CD4-positive, alpha-beta memory T cell (primary cell): ENCODE measurements around the gene RGS9BP. TPM values are rescaled to one million over a fixed set of nuclear protein-coding genes. Genes with fewer than 3 reads are reported as not detected.

ENCODE experiments used
- CTCF ChIA-PET: fragments of 350-600 bp; sonication (Branson Sonifier 250); formaldehyde crosslinking; loops from one replicate; lab custom pipeline; 2021; ENCODE audit warnings: inconsistent platforms; ENCODE audit not compliant: partially characterized antibody; lab: Charles Lee
- POLR2A ChIA-PET: fragments of 350-600 bp; sonication (Branson Sonifier 250); formaldehyde crosslinking; loops from one replicate; lab custom pipeline; 2021; ENCODE audit not compliant: partially characterized antibody; lab: Charles Lee
- DNase-seq, 5 donors: peaks; one replicate each; pipeline versions ENCODE4 v3.0.0 to v3.0.0-alpha.2; 2020 to 2022; ENCODE audit warnings: mixed read lengths in 1 of 5
- H3K27ac ChIP-seq: one replicate; pipeline ENCODE4 v1.7.0; 2013; ENCODE audit warnings: low read depth, low read length
- H3K27me3 ChIP-seq: 2 replicates; pipeline ENCODE4 v1.7.0; 2013; ENCODE audit warnings: mild to moderate bottlenecking, low read length, moderate library complexity; ENCODE audit not compliant: insufficient read depth
- H3K36me3 ChIP-seq: 2 replicates; pipeline ENCODE4 v1.7.0; 2013; ENCODE audit warnings: mild to moderate bottlenecking, low read length, moderate library complexity; ENCODE audit not compliant: insufficient read depth
- H3K4me1 ChIP-seq: 2 replicates; pipeline ENCODE4 v1.7.0; 2013; ENCODE audit warnings: mild to moderate bottlenecking, low read length, moderate library complexity; ENCODE audit not compliant: insufficient read depth
- H3K4me3 ChIP-seq, 2 donors: one replicate each; pipeline ENCODE4 v1.7.0; 2013; ENCODE audit warnings: low read length in 2 of 2, mild to moderate bottlenecking in 1 of 2
- H3K9me3 ChIP-seq, 2 donors: one replicate each; pipeline ENCODE4 v1.7.0; 2013; ENCODE audit warnings: low read length in 2 of 2, control low read depth in 1 of 2; ENCODE audit not compliant: control insufficient read depth in 1 of 2
- H3K27ac Mint-ChIP-seq, 7 donors: one replicate each; pipeline ENCODE4 v1.8.0; 2020 to 2021; ENCODE audit warnings: mixed read lengths in 7 of 7, mild to moderate bottlenecking in 6 of 7, inconsistent platforms in 3 of 7, moderate library complexity in 3 of 7
- H3K27me3 Mint-ChIP-seq, 2 donors: one replicate each; pipeline ENCODE4 v1.8.0; 2020 to 2021; ENCODE audit warnings: mixed read lengths in 2 of 2
- H3K36me3 Mint-ChIP-seq, 2 donors: one replicate each; pipeline ENCODE4 v1.8.0; 2020 to 2021; ENCODE audit warnings: mixed read lengths in 2 of 2, inconsistent platforms in 1 of 2, mild to moderate bottlenecking in 1 of 2
- H3K4me1 Mint-ChIP-seq, 4 donors: one replicate each; pipeline ENCODE4 v1.8.0; 2020 to 2021; ENCODE audit warnings: mixed read lengths in 4 of 4, mild to moderate bottlenecking in 1 of 4
- H3K4me3 Mint-ChIP-seq, 8 donors: one replicate each; pipeline ENCODE4 v1.8.0; 2020 to 2021; ENCODE audit warnings: mixed read lengths in 8 of 8, mild to moderate bottlenecking in 7 of 8, moderate library complexity in 6 of 8, inconsistent platforms in 3 of 8
- H3K9me3 Mint-ChIP-seq, 8 donors: one replicate each; pipeline ENCODE4 v1.8.0; 2020 to 2021; ENCODE audit warnings: mixed read lengths in 8 of 8, mild to moderate bottlenecking in 5 of 8, inconsistent platforms in 3 of 8, moderate library complexity in 1 of 8
- intact Hi-C: fragments of 100-400 bp; cut with micrococcal nuclease; formaldehyde crosslinking; loops from one replicate; pipeline ENCODE4 v1.15.1; 2023
- polyA plus RNA-seq, 2 donors: library from polyadenylated mRNA; unstranded; fragments of 300-500 nt; fragmentation: Illumina TruSeq; gene quantifications; one replicate each; pipeline ENCODE4 v1.2.3, GENCODE V29; 2021
- total RNA-seq, 2 experiments: library from RNA; stranded (reverse); gene quantifications; one replicate each; pipeline ENCODE4 v1.2.3, GENCODE V29; 2021

Gene RGS9BP, protein sequence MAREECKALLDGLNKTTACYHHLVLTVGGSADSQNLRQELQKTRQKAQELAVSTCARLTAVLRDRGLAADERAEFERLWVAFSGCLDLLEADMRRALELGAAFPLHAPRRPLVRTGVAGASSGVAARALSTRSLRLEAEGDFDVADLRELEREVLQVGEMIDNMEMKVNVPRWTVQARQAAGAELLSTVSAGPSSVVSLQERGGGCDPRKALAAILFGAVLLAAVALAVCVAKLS
- under 1 TPM; 0.52 to 0.89 TPM for total RNA-seq
- under 1 TPM; 0.08 to 0.25 TPM for polyA plus RNA-seq

DNA sequence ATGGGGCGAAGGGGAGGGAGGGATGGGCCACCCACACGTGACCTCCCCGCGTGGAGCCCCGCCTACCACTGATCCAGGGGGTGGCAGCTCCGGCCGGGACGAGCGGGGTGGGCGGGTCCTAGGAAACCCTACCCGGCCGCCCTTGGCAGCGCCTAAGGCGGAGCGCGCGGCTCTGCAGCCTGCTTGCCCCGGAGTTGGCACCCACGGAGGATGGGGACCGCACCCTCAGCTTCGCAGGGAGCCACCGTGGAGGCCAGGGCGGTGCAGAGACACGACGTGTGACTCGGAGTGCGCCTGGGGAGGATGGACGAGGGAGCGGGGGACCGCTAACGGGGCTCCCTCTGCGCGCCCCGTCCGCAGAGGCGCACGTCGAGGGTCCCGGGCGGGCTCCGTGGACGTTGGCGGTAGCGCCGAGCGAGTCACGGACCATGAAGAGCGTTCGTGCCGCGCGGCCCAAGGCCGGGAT is at the start of gene RGS9BP:
RGS9BP (plus strand) TSS at position 129 of the 466 bp plus-strand sequence. CDS start 416 bp downstream, outside the sequence.
- peak; percentile 56 to 73 (median 61) for DNase-seq
- no peaks in the 10 kb centered on the region for H3K27me3 ChIP-seq
- Mint-ChIP-seq H3K4me1 (peaks cover 20 to 49% (median 32%) of the 10 kb centered on the region in 4 donors), H3K9me3 (no peaks in the 10 kb centered on the region), H3K4me3 (peak within 1 kb of the TSS; percentile 88 to 96 (median 92)), H3K27ac (peak within 1 kb of the TSS; percentile 77 to 88 (median 87)), H3K36me3 (peaks cover 0 to 11% of the 10 kb centered on the region in 2 donors), H3K27me3 (peaks cover 6 to 7% of the 10 kb centered on the region in 2 donors)
- H3K4me3 ChIP-seq, result peak within 1 kb of the TSS; percentile 75 to 81
- no peaks in the 10 kb centered on the region for H3K36me3 ChIP-seq
- no peaks in the 10 kb centered on the region for H3K9me3 ChIP-seq
- POLR2A ChIA-PET, result interaction anchor here (0.9 to 6.2 kb wide), 10 partner anchors 11 to 296 kb away, joined by 3 to 73 read pairs (median 6); partner anchors contain the start of genes CEP89, FAAP24, NUDT19 and PDCD5
- peak within 1 kb of the TSS; percentile 68 for H3K27ac ChIP-seq
- CTCF ChIA-PET, result interaction anchor here (0.9 to 1.8 kb wide), 5 partner anchors 15 to 146 kb away, joined by 3 to 5 read pairs (median 3); no protein-coding TSS in a partner anchor
- intact Hi-C loops, result loop anchor here (1.0 to 2.0 kb wide), 8 partner anchors 16 to 501 kb away; partner anchors contain the start of genes DPY19L3, FAAP24, GPATCH1 and NUDT19
- H3K4me1 ChIP-seq, result peaks cover 43% of the 10 kb centered on the region

DNA sequence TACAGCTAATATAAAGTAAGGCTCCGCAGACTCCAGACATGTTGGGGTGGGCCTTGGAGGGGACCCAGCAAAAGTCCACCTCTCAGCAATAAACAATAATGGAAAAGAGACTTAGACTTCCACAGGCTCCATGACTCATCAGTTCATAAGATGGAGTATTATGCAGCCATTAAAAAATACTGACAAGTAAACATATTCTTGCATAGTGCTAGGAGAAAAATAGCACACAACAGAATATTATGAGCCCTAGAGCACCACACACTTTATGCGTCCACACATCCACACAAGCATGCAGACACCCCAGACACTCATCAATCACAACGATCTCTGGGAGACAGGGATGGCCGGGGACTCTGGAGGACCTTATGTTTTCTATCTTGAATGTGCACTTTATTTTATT is 48.7 kb upstream of the RGS9BP start:
- H3K4me3 ChIP-seq, result no peak overlapping the region
- peaks cover 55% of the 10 kb centered on the region for H3K36me3 ChIP-seq
- H3K4me1 ChIP-seq, result no peaks in the 10 kb centered on the region
- H3K9me3 Mint-ChIP-seq, result no peaks in the 10 kb centered on the region
- no peak overlapping the region for H3K4me3 Mint-ChIP-seq
- intact Hi-C loops, result no loop called here
- DNase-seq, result no peak
- no peaks in the 10 kb centered on the region for H3K27me3 Mint-ChIP-seq
- ChIA-PET CTCF (no interaction called here), POLR2A (interaction anchor here (1.0 kb wide), 1 partner anchor 49 kb away, joined by 3 read pairs; the partner anchor contains the start of gene RGS9BP)
- H3K27me3 ChIP-seq, result no peaks in the 10 kb centered on the region
- no peaks in the 10 kb centered on the region for H3K4me1 Mint-ChIP-seq
- H3K27ac Mint-ChIP-seq, result peak overlapping the region in 1 of 7 donors; percentile 55
- no peak overlapping the region for H3K27ac ChIP-seq
- H3K36me3 Mint-ChIP-seq, result peaks cover 38 to 55% of the 10 kb centered on the region in 2 donors
- H3K9me3 ChIP-seq, result no peaks in the 10 kb centered on the region

- CTCF ChIA-PET, result no interaction called here
- Histone ChIP-seq H3K9me3 (no peaks in the 10 kb centered on the region), H3K4me3 (no peak overlapping the region), H3K4me1 (no peaks in the 10 kb centered on the region), H3K27me3 (no peaks in the 10 kb centered on the region), H3K27ac (no peak overlapping the region), H3K36me3 (peaks cover 48% of the 10 kb centered on the region)
- POLR2A ChIA-PET, result interaction anchor here (1.0 kb wide), 1 partner anchor 48 kb away, joined by 3 read pairs; the partner anchor contains the start of gene RGS9BP
- no peak for DNase-seq
- Mint-ChIP-seq H3K4me1 (no peaks in the 10 kb centered on the region), H3K4me3 (no peak overlapping the region), H3K27ac (peak overlapping the region in 1 of 7 donors; percentile 35), H3K27me3 (no peaks in the 10 kb centered on the region), H3K36me3 (peaks cover 33 to 51% of the 10 kb centered on the region in 2 donors), H3K9me3 (no peaks in the 10 kb centered on the region)
- intact Hi-C loops, result no loop called here
Observed at GRCh38 chr19:32627714-32628270, 47.9 kb upstream of the RGS9BP start.

DNA sequence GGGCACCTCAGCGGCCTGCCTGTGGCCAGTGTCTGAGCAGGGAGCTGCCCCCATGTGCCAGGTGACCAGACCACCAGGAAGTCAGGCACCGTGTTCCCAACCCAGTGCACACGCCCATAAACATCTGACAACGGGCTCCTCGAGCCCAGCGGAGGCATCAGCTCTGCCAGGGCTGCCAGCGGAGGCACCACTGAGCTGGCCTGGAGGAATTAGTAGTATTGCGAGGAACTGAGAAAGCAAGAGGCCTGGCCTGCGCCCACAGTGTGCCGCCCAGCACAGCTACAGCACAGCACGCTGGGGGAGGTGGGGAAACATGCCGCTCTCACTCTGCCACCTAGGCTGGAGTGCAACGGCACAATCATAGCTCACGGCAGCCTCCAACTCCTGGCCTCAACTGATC is 45.3 kb upstream of the RGS9BP start:
- peaks cover 34 to 46% of the 10 kb centered on the region in 2 donors for H3K36me3 Mint-ChIP-seq
- H3K36me3 ChIP-seq, result peaks cover 38% of the 10 kb centered on the region
- POLR2A ChIA-PET, result no interaction called here

DNA sequence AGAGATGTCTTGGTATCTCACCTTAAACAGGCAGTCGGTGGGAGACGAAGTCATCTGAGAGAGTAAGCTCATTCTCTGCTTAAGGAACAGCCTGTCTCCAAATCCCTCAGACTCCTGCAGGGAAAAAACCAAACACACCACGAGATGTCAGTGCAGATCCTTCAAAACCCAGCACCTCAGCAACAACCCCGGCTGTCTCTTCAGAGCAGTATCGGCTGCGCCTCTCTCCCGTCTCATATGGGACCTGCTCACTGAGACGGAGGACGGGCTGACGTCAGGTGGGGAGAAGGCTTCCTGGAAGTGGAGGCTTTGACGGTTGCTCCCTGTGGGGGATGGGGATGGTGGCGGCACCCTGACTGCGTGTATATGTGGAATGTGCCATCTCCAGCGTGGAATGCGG is 44.3 kb upstream of the RGS9BP start:
- intact Hi-C loops, result no loop called here
- Histone ChIP-seq H3K4me1 (no peaks in the 10 kb centered on the region), H3K36me3 (peaks cover 41% of the 10 kb centered on the region), H3K9me3 (no peaks in the 10 kb centered on the region), H3K27me3 (no peaks in the 10 kb centered on the region), H3K27ac (no peak overlapping the region), H3K4me3 (no peak overlapping the region)
- DNase-seq, result no peak
- ChIA-PET POLR2A (no interaction called here), CTCF (no interaction called here)
- Mint-ChIP-seq H3K27me3 (no peaks in the 10 kb centered on the region), H3K27ac (no peak overlapping the region), H3K4me1 (no peaks in the 10 kb centered on the region), H3K36me3 (peaks cover 38 to 49% of the 10 kb centered on the region in 2 donors), H3K4me3 (no peak overlapping the region), H3K9me3 (no peaks in the 10 kb centered on the region)

More for the DNA sequence above, 45.3 kb upstream of the RGS9BP start:
- Histone ChIP-seq H3K4me3 (no peak overlapping the region), H3K4me1 (no peaks in the 10 kb centered on the region), H3K27ac (no peak overlapping the region), H3K27me3 (no peaks in the 10 kb centered on the region), H3K9me3 (no peaks in the 10 kb centered on the region)
- Mint-ChIP-seq H3K27ac (no peak overlapping the region), H3K27me3 (no peaks in the 10 kb centered on the region), H3K4me3 (no peak overlapping the region), H3K4me1 (no peaks in the 10 kb centered on the region), H3K9me3 (no peaks in the 10 kb centered on the region)
- CTCF ChIA-PET, result no interaction called here
- no peak for DNase-seq
- intact Hi-C loops, result no loop called here

GRCh38 chr19:32637480-32637879 is 38.2 kb upstream of the RGS9BP start:
- intact Hi-C loops, result no loop called here
- Histone ChIP-seq H3K9me3 (no peaks in the 10 kb centered on the region), H3K4me1 (peaks cover 8% of the 10 kb centered on the region), H3K36me3 (peaks cover 35% of the 10 kb centered on the region), H3K4me3 (no peak overlapping the region), H3K27me3 (no peaks in the 10 kb centered on the region), H3K27ac (no peak overlapping the region)
- POLR2A ChIA-PET, result no interaction called here
- no peak for DNase-seq
- Mint-ChIP-seq H3K36me3 (peaks cover 60 to 62% of the 10 kb centered on the region in 2 donors), H3K9me3 (no peaks in the 10 kb centered on the region), H3K4me3 (no peak overlapping the region), H3K4me1 (peaks cover 4 to 9% (median 6%) of the 10 kb centered on the region in 4 donors), H3K27me3 (no peaks in the 10 kb centered on the region), H3K27ac (no peak overlapping the region)
- CTCF ChIA-PET, result no interaction called here

- Mint-ChIP-seq H3K9me3 (no peaks in the 10 kb centered on the region), H3K4me1 (peaks cover 14 to 20% (median 16%) of the 10 kb centered on the region in 4 donors), H3K27me3 (no peaks in the 10 kb centered on the region), H3K4me3 (no peak overlapping the region), H3K36me3 (peaks cover 55 to 67% of the 10 kb centered on the region in 2 donors), H3K27ac (no peak overlapping the region)
- H3K27me3 ChIP-seq, result no peaks in the 10 kb centered on the region
- H3K9me3 ChIP-seq, result no peaks in the 10 kb centered on the region
- H3K36me3 ChIP-seq, result peaks cover 35% of the 10 kb centered on the region
- POLR2A ChIA-PET, result no interaction called here
- H3K27ac ChIP-seq, result no peak overlapping the region
- no peak for DNase-seq
- peaks cover 19% of the 10 kb centered on the region for H3K4me1 ChIP-seq
- CTCF ChIA-PET, result interaction anchor here (1.1 to 2.4 kb wide), 2 partner anchors 38 to 69 kb away, joined by 3 to 5 read pairs; no protein-coding TSS in a partner anchor
- H3K4me3 ChIP-seq, result no peak overlapping the region
- intact Hi-C loops, result no loop called here
Observed at GRCh38 chr19:32638625-32639024, 37.0 kb upstream of the RGS9BP start.
